ENCODE measurements around the gene MAP1LC3B2.
"Not testable (repeated sequence)": the region's sequence is repeated elsewhere in the genome, so short reads cannot be mapped to it uniquely, and the experiment has no call there.

MAP1LC3B2 gene

DNA sequence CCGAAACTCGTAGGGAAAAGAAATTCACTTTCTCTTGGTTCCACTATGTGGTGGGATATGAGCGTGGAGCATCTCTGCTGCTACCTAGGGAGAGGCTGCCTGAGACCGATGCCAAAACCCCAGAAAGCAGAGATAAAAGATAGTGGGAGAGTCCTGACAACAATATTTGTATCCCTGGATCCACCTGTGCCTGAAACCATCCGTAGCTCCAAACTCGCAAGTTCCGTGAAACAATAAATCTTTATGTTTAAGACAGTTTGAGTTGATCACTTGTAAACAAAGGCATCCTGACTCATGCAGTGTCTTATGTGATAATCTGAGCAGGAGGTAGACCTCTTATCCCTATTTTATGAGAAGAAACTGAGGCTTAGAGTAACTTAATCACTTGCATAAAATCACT lies 2.9 kb downstream of the MAP1LC3B2 start:
- DNase-seq, result no peak

- DNase-seq, result no peak
Measured at GRCh38 chr12:116563262-116563661, 4.1 kb downstream of the MAP1LC3B2 start.

DNA sequence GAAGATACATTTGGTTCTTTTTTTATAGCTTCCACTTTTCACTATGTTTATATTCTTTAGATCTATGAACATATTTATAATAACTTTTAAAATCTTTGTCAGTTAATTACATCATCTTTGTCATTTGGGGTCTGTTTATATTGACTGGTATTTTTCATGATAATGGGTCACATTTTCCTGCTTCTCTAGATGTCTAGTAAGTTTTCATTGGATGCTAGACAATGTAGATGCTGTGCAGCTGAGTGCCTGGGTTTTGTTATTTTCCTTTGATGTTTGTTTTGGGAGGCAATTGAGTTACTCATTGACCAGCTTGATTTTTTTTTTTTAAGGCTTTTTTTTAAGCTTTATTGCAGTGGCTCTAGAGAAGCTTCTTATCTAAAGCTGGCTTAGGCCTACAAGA lies 4.9 kb downstream of the MAP1LC3B2 start:
- DNase-seq, result no peak

GRCh38 chr12:116565221-116565620 lies 6.0 kb downstream of the MAP1LC3B2 start:
- DNase-seq, result not testable (repeated sequence)

DNA sequence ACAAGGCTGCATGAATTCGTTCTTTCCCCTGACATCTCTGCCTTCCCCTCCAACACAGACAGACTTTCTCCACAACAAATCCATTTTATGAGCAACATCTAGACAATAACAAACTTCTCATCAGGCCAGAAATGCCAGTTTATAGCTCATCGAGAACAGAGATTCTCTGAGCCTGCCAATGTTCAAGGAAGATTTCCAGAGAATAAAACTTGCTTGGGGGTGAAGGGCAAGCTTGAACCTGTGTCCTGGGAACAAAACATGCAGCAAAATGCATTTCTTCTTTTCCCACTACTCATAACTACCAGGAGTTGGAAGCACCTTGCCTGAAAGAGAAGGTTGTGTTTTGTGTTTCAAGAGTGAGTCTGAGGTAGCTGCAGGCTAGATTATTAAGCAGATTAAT lies 6.8 kb downstream of the MAP1LC3B2 start:
- no peak for DNase-seq

- DNase-seq, result no peak
Measured at GRCh38 chr12:116568203-116568602, 9.0 kb downstream of the MAP1LC3B2 start.

- no peak for DNase-seq
Measured at GRCh38 chr12:116571089-116571488, 11.9 kb downstream of the MAP1LC3B2 start.

DNA sequence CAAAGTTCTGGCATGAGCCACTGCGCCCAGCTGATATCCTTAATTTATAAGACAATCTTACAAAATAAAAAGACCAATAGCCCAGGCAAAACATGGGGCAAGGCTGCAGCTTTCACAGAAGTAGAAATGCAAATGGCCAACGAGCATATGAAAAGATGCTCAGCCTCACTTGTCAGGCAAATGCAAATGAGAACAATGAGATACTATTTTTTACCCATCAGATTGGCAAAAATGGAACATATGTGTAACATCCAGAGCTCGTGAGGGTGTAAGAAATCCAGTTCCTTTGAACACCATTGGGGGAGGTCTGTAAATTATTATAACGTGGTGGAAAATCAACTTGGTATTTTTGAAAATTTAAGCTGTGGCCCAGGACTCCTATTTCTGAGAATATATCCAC lies 14.6 kb downstream of the MAP1LC3B2 start:
- no peak for DNase-seq

- DNase-seq, result not testable (repeated sequence)
Measured at GRCh38 chr12:116575754-116576153, 16.6 kb downstream of the MAP1LC3B2 start.

DNA sequence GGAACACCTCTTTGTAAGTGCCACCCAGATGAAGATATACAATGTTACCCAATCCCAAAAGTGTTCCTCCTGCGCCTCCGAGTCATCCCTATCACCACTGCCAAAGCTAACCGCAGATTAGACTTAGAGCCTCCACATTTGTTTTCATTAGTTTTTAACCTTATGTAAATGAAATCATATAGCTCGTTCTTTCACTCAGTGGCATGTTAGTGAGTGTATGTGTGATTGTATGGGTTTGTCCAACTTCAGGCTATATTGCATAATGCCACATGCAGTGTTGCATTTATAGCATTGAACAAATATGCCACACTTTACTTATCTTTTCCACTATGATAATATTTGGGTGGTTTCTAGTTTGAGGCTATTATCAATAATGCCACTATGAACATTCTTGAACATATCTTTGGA lies 18.0 kb downstream of the MAP1LC3B2 start:
- no peak for DNase-seq

- no peak for DNase-seq
Measured at GRCh38 chr12:116578051-116578450, 18.9 kb downstream of the MAP1LC3B2 start.

- no peak for DNase-seq
Measured at GRCh38 chr12:116582610-116583009, 23.4 kb downstream of the MAP1LC3B2 start.

- no peak for DNase-seq
Measured at GRCh38 chr12:116583129-116583694, 24.0 kb downstream of the MAP1LC3B2 start.

DNA sequence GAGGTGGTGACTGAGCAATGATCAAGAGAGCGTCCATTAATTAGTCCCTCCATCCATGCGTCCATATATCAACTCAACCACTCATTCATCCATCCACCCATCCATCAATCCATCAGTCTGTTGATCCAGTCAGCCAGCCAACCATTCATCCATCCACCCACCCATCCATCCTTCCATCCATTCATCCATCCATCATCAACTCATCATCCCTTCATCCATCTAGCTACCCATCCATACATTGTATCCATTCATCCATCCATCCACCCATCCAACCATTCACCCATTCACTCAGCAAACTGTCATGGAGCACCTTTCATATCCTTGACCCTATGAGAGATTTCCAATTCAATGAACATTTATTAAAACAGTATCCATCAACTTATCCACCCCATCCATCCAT lies 28.1 kb downstream of the MAP1LC3B2 start:
- DNase-seq, result no peak

GRCh38 chr12:116588390-116589028 lies 29.3 kb downstream of the MAP1LC3B2 start:
- no peak for DNase-seq

- no peak for DNase-seq
Measured at GRCh38 chr12:116589581-116589980, 30.4 kb downstream of the MAP1LC3B2 start.

- no peak for DNase-seq
Measured at GRCh38 chr12:116590561-116590960, 31.4 kb downstream of the MAP1LC3B2 start.

GRCh38 chr12:116591855-116592637 lies 32.9 kb downstream of the MAP1LC3B2 start:
- DNase-seq, result no peak

GRCh38 chr12:116592731-116593130 lies 33.5 kb downstream of the MAP1LC3B2 start:
- DNase-seq, result no peak

DNA sequence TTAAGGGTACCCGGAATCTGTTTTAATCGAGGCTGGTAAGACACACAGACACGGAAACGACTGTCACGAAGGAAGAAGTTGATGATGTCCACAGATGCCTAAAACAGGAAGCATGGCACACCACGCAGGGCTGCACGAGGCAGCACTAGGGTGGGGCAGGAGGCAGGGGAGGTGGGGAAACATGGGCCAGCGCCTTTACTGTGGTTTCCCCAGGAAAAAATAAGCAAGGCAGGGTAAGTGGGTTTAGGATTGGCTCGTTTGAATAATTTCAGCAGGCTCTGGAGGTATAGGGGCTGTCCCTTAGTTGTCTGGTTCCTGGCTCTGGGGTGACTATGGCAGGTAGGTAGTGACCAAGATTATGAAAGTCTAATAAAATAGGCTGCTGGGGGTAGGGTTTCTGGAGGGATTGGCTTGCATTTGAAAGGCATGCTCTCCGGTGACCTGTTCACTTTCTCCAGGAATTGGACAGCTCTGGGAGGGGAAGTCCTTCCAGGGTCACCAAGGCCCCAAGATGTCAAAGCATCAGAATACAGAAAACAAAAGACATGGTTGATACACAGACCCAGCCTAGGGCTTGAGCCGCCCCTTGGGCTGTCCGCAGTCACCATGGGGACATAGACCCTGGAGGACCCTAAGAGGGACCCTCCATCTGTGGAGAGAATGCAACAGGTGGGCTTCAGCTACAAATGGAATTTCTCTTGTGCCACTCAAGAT lies 35.3 kb downstream of the MAP1LC3B2 start:
- DNase-seq, result no peak

GRCh38 chr12:116595186-116595585 lies 36.0 kb downstream of the MAP1LC3B2 start:
- no peak for DNase-seq

DNA sequence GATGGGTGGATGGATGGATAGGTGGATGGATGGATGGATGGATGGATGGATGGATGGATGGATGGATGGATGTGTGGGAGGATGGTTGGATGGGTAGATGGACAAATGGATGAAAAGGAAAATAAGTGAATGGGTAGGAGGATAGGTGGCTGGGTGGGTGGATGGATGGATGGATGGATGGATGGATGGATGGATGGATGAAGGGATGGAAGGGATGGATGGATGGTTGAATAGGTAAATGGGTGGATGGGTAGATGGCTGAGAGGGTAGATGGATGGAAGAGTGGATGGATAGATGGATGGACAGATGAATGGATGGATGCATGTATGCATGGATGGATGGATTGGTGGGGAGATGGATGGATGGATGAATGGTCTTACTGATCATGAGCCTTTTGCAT lies 36.5 kb downstream of the MAP1LC3B2 start:
- DNase-seq, result no peak

DNA sequence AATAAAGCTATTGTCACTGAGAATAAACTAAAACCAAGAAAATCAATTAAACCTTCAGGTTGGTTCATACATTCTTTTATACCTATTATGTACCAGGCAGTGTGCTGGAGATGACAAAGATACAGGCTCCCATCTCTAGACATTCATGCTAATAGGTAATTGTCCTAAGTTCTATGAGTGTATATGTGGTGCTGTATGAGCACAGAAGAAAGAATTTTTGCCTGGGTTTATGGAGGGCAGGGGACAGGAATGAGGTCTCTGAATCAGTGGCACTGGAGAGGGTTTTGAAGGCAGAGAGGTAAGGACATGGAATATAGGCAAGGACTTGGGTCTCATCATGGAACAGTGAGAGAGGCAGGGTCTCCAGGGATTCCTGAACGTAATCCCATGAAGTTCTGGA lies 38.7 kb downstream of the MAP1LC3B2 start:
- no peak for DNase-seq

Measured in NCI-H524 treated with DMSO at 0.1 percent for 48 hours (cell line).